K562 (cell line): ENCODE measurements around the gene MAP3K14. TPM values are rescaled to one million over a fixed set of nuclear protein-coding genes. Genes with fewer than 3 reads are reported as not detected.

Source experiments
- CREM ChIP-seq: IDR thresholded peaks from 2 replicates; pipeline ENCODE4 v1.6.1; 2014; ENCODE audit warnings: antibody characterized with exemption, low read depth
- FOXK2 ChIP-seq, 2 experiments: fragments of 450-650 bp; IDR thresholded peaks in 1 of 2; conservative IDR thresholded peaks in 1 of 2; 2 replicates each; pipeline ENCODE4 v1.6.1; 2016; ENCODE audit warnings: low read depth in 2 of 2, mild to moderate bottlenecking in 1 of 2
- HDAC6 ChIP-seq: IDR thresholded peaks from 2 replicates; pipeline ENCODE4 v1.6.1; 2012; ENCODE audit warnings: low read depth, mild to moderate bottlenecking, control low read depth, inconsistent platforms, low read length, moderate library complexity
- IRF2 ChIP-seq: sonication (generic); formaldehyde crosslinking; IDR thresholded peaks from 2 replicates; pipeline ENCODE4 v1.8.1; 2022; ENCODE audit warnings: mild to moderate bottlenecking, missing genetic modification reagents
- KDM1A ChIP-seq, 2 experiments: fragments of 450-650 bp; IDR thresholded peaks; 2 replicates each; pipeline ENCODE4 v1.6.1; 2016; ENCODE audit warnings: mild to moderate bottlenecking in 2 of 2
- SNRNP70 ChIP-seq: fragments of 200-400 bp; formaldehyde crosslinking; optimal IDR thresholded peaks from 2 replicates; pipeline ENCODE3; 2017; ENCODE audit warnings: low read depth, low read length
- ZSCAN29 ChIP-seq: fragments of 450-650 bp; IDR thresholded peaks from 2 replicates; pipeline ENCODE4 v1.6.1; 2017
- polyA plus RNA-seq, 8 experiments: library from polyadenylated mRNA; depleted of rRNA in 4 of 8; stranded (reverse) in 5 of 8; unstranded in 3 of 8; fragments of >200 nt; fragmentation: Nextera tagmentation in 2 of 8; fragmentation: Illumina TruSeq in 1 of 8; extraction: Ambion mirVana in 2 of 8; extraction: Trizol in 1 of 8; gene quantifications; 2 replicates each; pipeline versions ENCODE4 v1.2.1 to v1.2.3, GENCODE V29; 2011 to 2014; ENCODE audit warnings: inconsistent platforms in 1 of 8, missing spikeins in 1 of 8
- total RNA-seq, 7 experiments: library from RNA; depleted of rRNA in 6 of 7; stranded (reverse); fragments of >200 nt in 6 of 7; fragmentation: Illumina TruSeq in 2 of 7; extraction: Trizol in 2 of 7; gene quantifications; 2 replicates each; pipeline versions ENCODE4 v1.2.1 to v1.2.3, GENCODE V29; 2011 to 2021; ENCODE audit warnings: low replicate concordance in 1 of 7
- TF ChIP-seq, protein P1 (sequence below), 2 experiments: fragments of 450-650 bp; IDR thresholded peaks; 2 replicates each; pipeline ENCODE4 v1.6.1; 2016; ENCODE audit warnings: mild to moderate bottlenecking in 2 of 2, borderline replicate concordance in 1 of 2, low read depth in 1 of 2, moderate library complexity in 1 of 2
- TF ChIP-seq, protein P2 (sequence below): fragments of 250-450 bp; sonication (Bioruptor Pico); IDR thresholded peaks from 2 replicates; pipeline ENCODE4 v1.5.0; 2022; ENCODE audit warnings: mild to moderate bottlenecking
- TF ChIP-seq, protein P3 (sequence below): fragments of 250-450 bp; sonication (Bioruptor Pico); IDR thresholded peaks from 2 replicates; pipeline ENCODE4 v1.4.0; 2020

The MAP3K14 gene
- total and polyA plus RNA-seq, 9 of the 15 experiments (the other 6 are each of a cell fraction or from before 2014, with no cell fraction given) = 0.45 to 8.7 (median 3.2) TPM

DNA sequence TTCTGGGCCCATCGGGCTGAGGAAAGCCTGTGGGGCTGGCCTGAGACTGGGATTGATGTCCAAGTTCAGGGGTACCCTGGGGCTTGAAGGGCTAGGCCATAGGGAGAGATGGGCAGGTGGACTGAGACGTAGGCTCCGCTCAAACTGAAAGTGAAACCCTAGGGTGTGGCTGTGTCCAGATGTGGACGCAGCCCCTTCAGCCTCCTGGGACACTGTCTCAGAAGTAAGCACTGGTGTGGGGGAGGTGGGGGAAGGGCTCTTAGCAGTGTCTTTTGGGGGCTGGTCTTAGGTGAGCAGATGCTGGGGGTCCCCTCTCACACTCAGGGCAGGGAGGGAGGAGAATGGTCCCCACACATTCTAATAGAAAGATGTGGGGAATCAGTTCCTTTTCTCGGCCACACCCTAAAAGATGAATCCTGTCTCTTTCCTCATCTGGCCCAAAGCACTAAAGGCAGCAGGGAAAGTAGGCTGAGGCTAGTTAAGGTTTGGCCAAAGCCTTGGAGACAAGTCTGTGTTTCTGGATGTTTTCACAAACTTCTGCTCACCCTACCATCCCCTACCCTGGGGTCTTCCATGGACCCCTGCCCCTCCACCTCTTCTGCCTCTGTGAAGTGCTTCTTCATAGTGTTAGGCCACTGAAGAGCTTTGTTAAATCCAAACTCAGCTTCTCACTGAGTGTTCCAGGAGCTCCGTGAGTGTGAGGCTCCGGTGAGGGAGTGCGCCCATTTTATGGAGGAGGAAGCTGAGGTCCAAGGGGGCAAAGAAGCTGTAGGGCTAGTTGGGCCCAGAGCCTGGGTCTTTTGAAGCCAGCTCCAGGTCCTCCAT lies 89.5 kb downstream of the MAP3K14 start (continued):
- TF ChIP-seq, protein P1, sequence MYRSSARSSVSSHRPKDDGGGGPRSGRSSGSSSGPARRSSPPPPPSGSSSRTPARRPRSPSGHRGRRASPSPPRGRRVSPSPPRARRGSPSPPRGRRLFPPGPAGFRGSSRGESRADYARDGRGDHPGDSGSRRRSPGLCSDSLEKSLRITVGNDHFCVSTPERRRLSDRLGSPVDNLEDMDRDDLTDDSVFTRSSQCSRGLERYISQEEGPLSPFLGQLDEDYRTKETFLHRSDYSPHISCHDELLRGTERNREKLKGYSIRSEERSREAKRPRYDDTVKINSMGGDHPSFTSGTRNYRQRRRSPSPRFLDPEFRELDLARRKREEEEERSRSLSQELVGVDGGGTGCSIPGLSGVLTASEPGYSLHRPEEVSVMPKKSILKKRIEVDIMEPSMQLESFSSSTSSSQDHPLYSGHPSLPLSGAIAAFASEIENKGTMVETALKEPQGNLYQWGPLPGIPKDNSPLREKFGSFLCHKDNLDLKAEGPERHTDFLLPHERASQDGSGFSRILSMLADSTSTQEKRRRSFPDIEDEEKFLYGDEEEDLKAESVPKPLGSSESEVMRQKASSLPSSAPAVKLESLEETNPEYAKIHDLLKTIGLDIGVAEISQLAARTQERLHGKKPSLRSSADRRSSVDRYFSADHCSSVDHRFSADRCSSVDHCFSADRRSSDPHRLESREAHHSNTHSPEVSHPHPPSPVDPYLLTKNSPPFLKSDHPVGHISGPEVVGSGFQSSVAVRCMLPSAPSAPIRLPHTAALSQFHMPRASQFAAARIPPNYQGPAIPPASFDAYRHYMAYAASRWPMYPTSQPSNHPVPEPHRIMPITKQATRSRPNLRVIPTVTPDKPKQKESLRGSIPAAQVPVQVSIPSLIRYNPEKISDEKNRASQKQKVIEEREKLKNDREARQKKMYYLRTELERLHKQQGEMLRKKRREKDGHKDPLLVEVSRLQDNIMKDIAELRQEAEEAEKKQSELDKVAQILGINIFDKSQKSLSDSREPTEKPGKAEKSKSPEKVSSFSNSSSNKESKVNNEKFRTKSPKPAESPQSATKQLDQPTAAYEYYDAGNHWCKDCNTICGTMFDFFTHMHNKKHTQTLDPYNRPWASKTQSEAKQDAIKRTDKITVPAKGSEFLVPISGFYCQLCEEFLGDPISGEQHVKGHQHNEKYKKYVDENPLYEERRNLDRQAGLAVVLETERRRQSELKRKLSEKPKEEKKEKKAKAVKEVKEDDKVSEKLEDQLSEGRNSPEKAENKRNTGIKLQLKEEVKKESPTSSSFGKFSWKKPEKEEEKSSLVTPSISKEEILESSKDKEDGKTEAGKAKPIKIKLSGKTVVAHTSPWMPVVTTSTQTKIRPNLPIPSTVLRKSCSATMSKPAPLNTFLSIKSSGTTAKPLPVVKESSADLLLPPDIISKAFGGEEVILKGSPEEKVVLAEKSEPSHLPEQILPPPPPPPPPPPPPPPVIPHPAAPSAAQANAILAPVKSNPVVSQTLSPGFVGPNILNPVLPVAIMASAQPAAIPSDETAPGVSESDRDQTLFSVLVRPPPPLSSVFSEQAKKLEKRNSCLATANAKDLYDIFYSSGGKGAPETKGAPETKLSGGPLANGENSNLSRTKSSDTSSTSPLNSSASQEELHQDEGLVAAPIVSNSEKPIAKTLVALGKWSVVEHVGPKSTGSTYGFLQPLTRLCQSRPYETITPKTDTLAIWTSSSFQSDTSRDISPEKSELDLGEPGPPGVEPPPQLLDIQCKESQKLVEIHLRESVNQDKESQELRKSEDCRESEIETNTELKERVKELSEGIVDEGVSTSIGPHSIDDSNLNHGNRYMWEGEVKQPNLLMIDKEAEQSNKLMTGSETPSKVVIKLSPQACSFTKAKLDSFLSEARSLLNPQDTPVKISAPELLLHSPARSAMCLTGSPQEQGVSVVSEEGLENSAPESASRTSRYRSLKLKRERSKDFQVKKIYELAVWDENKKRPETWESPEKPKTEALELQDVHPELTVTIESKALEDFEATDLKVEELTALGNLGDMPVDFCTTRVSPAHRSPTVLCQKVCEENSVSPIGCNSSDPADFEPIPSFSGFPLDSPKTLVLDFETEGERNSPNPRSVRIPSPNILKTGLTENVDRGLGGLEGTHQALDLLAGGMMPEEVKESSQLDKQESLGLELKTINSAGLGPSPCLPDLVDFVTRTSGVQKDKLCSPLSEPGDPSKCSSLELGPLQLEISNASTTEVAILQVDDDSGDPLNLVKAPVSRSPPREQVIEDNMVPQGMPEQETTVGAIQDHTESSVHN (IDR thresholded peaks at IDR 0.05; ENCODE audit: borderline replicate concordance in 1 of 2, low read depth in 1 of 2) = peak in 1 of 2 experiments; percentile 89; a peak in 2 of 4 replicates
- TF ChIP-seq KDM1A (IDR thresholded peaks at IDR 0.05) = peak; percentile 72 to 78
- TF ChIP-seq, protein P2, sequence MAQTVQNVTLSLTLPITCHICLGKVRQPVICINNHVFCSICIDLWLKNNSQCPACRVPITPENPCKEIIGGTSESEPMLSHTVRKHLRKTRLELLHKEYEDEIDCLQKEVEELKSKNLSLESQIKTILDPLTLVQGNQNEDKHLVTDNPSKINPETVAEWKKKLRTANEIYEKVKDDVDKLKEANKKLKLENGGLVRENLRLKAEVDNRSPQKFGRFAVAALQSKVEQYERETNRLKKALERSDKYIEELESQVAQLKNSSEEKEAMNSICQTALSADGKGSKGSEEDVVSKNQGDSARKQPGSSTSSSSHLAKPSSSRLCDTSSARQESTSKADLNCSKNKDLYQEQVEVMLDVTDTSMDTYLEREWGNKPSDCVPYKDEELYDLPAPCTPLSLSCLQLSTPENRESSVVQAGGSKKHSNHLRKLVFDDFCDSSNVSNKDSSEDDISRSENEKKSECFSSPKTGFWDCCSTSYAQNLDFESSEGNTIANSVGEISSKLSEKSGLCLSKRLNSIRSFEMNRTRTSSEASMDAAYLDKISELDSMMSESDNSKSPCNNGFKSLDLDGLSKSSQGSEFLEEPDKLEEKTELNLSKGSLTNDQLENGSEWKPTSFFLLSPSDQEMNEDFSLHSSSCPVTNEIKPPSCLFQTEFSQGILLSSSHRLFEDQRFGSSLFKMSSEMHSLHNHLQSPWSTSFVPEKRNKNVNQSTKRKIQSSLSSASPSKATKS = no peak
- TF ChIP-seq, protein P3, sequence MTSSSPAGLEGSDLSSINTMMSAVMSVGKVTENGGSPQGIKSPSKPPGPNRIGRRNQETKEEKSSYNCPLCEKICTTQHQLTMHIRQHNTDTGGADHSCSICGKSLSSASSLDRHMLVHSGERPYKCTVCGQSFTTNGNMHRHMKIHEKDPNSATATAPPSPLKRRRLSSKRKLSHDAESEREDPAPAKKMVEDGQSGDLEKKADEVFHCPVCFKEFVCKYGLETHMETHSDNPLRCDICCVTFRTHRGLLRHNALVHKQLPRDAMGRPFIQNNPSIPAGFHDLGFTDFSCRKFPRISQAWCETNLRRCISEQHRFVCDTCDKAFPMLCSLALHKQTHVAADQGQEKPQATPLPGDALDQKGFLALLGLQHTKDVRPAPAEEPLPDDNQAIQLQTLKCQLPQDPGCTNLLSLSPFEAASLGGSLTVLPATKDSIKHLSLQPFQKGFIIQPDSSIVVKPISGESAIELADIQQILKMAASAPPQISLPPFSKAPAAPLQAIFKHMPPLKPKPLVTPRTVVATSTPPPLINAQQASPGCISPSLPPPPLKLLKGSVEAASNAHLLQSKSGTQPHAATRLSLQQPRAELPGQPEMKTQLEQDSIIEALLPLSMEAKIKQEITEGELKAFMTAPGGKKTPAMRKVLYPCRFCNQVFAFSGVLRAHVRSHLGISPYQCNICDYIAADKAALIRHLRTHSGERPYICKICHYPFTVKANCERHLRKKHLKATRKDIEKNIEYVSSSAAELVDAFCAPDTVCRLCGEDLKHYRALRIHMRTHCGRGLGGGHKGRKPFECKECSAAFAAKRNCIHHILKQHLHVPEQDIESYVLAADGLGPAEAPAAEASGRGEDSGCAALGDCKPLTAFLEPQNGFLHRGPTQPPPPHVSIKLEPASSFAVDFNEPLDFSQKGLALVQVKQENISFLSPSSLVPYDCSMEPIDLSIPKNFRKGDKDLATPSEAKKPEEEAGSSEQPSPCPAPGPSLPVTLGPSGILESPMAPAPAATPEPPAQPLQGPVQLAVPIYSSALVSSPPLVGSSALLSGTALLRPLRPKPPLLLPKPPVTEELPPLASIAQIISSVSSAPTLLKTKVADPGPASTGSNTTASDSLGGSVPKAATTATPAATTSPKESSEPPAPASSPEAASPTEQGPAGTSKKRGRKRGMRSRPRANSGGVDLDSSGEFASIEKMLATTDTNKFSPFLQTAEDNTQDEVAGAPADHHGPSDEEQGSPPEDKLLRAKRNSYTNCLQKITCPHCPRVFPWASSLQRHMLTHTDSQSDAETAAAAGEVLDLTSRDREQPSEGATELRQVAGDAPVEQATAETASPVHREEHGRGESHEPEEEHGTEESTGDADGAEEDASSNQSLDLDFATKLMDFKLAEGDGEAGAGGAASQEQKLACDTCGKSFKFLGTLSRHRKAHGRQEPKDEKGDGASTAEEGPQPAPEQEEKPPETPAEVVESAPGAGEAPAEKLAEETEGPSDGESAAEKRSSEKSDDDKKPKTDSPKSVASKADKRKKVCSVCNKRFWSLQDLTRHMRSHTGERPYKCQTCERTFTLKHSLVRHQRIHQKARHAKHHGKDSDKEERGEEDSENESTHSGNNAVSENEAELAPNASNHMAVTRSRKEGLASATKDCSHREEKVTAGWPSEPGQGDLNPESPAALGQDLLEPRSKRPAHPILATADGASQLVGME (CRISPR knock-in tag) = 0 out of 2 replicates have a peak, but pooled peaks have one; percentile 69
- TF ChIP-seq IRF2 = peak; percentile 94
- no peak for TF ChIP-seq SNRNP70
- TF ChIP-seq FOXK2 (conservative IDR thresholded peaks at IDR 0.05 in 1 of 2, IDR thresholded peaks at IDR 0.05 in 1 of 2; ENCODE audit: low read depth in 2 of 2) = peak; percentile 43 to 67; a peak in 3 of 4 replicates
- TF ChIP-seq ZSCAN29 = no peak
- no peak for TF ChIP-seq HDAC6
- TF ChIP-seq CREM = peak; percentile 37; the same call in 1 of the 2 replicates
